Stomach (tissue), 4 donors: ENCODE results near the gene PARD3.

Experiments used
- CTCF ChIP-seq, 7 experiments: fragments of 450-650 bp in 4 of 7; fragments of 200-600 bp in 3 of 7; sonication (generic) in 3 of 7; IDR thresholded peaks; one replicate each; pipeline ENCODE4 v1.5.1; 2016 to 2019; ENCODE audit warnings: antibody characterized with exemption in 7 of 7, control low read depth in 2 of 7, mild to moderate bottlenecking in 1 of 7
- POLR2A ChIP-seq, 4 donors: fragments of 450-650 bp; IDR thresholded peaks; one replicate each; pipeline ENCODE4 v1.6.1; 2016; ENCODE audit warnings: antibody characterized with exemption in 4 of 4, control low read depth in 2 of 4, mild to moderate bottlenecking in 1 of 4, moderate library complexity in 1 of 4
- POLR2AphosphoS5 ChIP-seq, 3 donors: sonication (generic); formaldehyde crosslinking; IDR thresholded peaks; one replicate each; pipeline ENCODE4 v1.6.1; 2016; ENCODE audit warnings: antibody characterized with exemption in 3 of 3

- TF ChIP-seq CTCF (IDR thresholded peaks at IDR 0.05), result no peak
- no peak for TF ChIP-seq POLR2AphosphoS5 (IDR thresholded peaks at IDR 0.05)
- TF ChIP-seq POLR2A (IDR thresholded peaks at IDR 0.05), result no peak
Measured at GRCh38 chr10:34299105-34299611, 515.9 kb downstream of the PARD3 start.
